Measurements from ENCODE around the gene PRTN3. TPM values are rescaled to one million over a fixed set of nuclear protein-coding genes. Genes with fewer than 3 reads are reported as not detected.

PRTN3 gene
- total and polyA plus RNA-seq, 2 of the 4 experiments (the other 2 are of a cell fraction) = not detected

- Histone ChIP-seq H3K27ac (ENCODE audit: insufficient read depth, low read length) (no peak overlapping the region), H3K9me1 (ENCODE audit: insufficient read depth, low read length) (no peaks in the 10 kb centered on the region), H2AK5ac (ENCODE audit: low read depth, low read length) (no peak overlapping the region), H3K36me3 (ENCODE audit: control insufficient read depth, insufficient read depth, low read length) (no peaks in the 10 kb centered on the region), H4K8ac (ENCODE audit: low read depth in 2 of 2, low read length in 2 of 2) (no peak overlapping the region), H2AK9ac (replicated peaks; ENCODE audit: low read depth, low read length, poor library complexity) (no peak overlapping the region), H3K4ac (ENCODE audit: low read depth, low read length) (no peak overlapping the region), H2BK5ac (ENCODE audit: low read depth, low read length, poor library complexity, severe bottlenecking) (no peak overlapping the region), H3K9me3 (ENCODE audit: control insufficient read depth, insufficient read depth, low read length) (no peaks in the 10 kb centered on the region), H2BK20ac (ENCODE audit: low read depth, low read length) (no peak overlapping the region), H3K18ac (ENCODE audit: low read depth, low read length) (no peak overlapping the region), H2BK15ac (ENCODE audit: low read depth, low read length) (no peak overlapping the region), H3K9ac (ENCODE audit: low read depth, low read length) (no peak overlapping the region), H4K20me1 (ENCODE audit: insufficient read depth, low read length) (no peaks in the 10 kb centered on the region), H2AFZ (replicated peaks; ENCODE audit: low read length, poor library complexity) (peak overlapping the region; percentile 1), H3K56ac (ENCODE audit: extremely low read depth, insufficient read depth, low read length) (no peak overlapping the region), H3K79me1 (ENCODE audit: low read depth in 1 of 2, low read length in 2 of 2) (no peaks in the 10 kb centered on the region), H3K27me3 (ENCODE audit: control insufficient read depth, insufficient read depth, low read length) (peaks cover 3% of the 10 kb centered on the region; the same call in 1 of the 2 replicates), H3K4me3 (ENCODE audit: insufficient read depth, low read depth, low read length) (no peak overlapping the region), H3K23ac (ENCODE audit: low read depth, low read length) (no peak overlapping the region), H2BK120ac (ENCODE audit: low read depth, low read length) (no peak overlapping the region), H3K4me2 (ENCODE audit: low read depth, low read length) (no peak overlapping the region), H4K91ac (ENCODE audit: insufficient read depth, low read depth, low read length) (no peak overlapping the region), H4K5ac (ENCODE audit: low read depth, low read length) (no peak overlapping the region), H3K14ac (replicated peaks; ENCODE audit: low read depth, low read length) (no peak overlapping the region), H3K4me1 (ENCODE audit: control insufficient read depth, insufficient read depth, low read length) (no peaks in the 10 kb centered on the region)
- WGBS, 2 experiments (ENCODE audit: extremely low coverage in 2 of 2, insufficient read length in 1 of 2) = 65% methylated on average over 17 of the region's 36 CpGs; no CpG with 5 or more reads in 1 of the 2 experiments
- ChIA-PET POLR2A (ENCODE audit: unreplicated experiment) (no interaction called here), CTCF (no interaction called here)
- intact Hi-C loops (cut with micrococcal nuclease) = no loop called here
- in situ Hi-C loops (cut with MboI; ENCODE audit: low sequenced_read_pairs) = no loop called here
- 0 out of 2 replicates have a peak, but pooled peaks have one; percentile 27 for ATAC-seq (ENCODE audit: low read depth)
- BruUV-seq (replicated peaks) = no TSS peak
- dilution Hi-C loops (cut with HindIII; ENCODE audit: low sequenced_read_pairs, unreplicated experiment) = no loop called here
- no peak for DNase-seq
- TF ChIP-seq CEBPB (IDR thresholded peaks at IDR 0.05; ENCODE audit: low read depth, low read length) (no peak), BHLHE40 (IDR thresholded peaks at IDR 0.05; ENCODE audit: low read depth, low read length) (no peak), MXI1 (IDR thresholded peaks at IDR 0.05; ENCODE audit: borderline replicate concordance, low read depth, low read length) (no peak), POLR2A (IDR thresholded peaks at IDR 0.05; ENCODE audit: low read depth, low read length) (no peak), RAD21 (IDR thresholded peaks at IDR 0.05; ENCODE audit: low read length) (no peak), RFX5 (IDR thresholded peaks at IDR 0.05; ENCODE audit: low read depth, low read length) (no peak)
- TF ChIP-seq, protein P1, sequence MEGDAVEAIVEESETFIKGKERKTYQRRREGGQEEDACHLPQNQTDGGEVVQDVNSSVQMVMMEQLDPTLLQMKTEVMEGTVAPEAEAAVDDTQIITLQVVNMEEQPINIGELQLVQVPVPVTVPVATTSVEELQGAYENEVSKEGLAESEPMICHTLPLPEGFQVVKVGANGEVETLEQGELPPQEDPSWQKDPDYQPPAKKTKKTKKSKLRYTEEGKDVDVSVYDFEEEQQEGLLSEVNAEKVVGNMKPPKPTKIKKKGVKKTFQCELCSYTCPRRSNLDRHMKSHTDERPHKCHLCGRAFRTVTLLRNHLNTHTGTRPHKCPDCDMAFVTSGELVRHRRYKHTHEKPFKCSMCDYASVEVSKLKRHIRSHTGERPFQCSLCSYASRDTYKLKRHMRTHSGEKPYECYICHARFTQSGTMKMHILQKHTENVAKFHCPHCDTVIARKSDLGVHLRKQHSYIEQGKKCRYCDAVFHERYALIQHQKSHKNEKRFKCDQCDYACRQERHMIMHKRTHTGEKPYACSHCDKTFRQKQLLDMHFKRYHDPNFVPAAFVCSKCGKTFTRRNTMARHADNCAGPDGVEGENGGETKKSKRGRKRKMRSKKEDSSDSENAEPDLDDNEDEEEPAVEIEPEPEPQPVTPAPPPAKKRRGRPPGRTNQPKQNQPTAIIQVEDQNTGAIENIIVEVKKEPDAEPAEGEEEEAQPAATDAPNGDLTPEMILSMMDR (conservative IDR thresholded peaks at IDR 0.05; ENCODE audit: low read depth, low read length) = no peak
- TF ChIP-seq, protein P2, sequence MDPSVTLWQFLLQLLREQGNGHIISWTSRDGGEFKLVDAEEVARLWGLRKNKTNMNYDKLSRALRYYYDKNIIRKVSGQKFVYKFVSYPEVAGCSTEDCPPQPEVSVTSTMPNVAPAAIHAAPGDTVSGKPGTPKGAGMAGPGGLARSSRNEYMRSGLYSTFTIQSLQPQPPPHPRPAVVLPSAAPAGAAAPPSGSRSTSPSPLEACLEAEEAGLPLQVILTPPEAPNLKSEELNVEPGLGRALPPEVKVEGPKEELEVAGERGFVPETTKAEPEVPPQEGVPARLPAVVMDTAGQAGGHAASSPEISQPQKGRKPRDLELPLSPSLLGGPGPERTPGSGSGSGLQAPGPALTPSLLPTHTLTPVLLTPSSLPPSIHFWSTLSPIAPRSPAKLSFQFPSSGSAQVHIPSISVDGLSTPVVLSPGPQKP (IDR thresholded peaks at IDR 0.05; ENCODE audit: borderline replicate concordance, low read depth, low read length) = no peak
- TF ChIP-seq, protein P3, sequence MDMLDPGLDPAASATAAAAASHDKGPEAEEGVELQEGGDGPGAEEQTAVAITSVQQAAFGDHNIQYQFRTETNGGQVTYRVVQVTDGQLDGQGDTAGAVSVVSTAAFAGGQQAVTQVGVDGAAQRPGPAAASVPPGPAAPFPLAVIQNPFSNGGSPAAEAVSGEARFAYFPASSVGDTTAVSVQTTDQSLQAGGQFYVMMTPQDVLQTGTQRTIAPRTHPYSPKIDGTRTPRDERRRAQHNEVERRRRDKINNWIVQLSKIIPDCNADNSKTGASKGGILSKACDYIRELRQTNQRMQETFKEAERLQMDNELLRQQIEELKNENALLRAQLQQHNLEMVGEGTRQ (IDR thresholded peaks at IDR 0.05; ENCODE audit: low read depth, low read length) = no peak
Measured at GRCh38 chr19:835210-835810, 5.5 kb upstream of the PRTN3 start.
